Spleen (tissue), 11 donors: ENCODE measurements around the gene CIDEB. TPM values are rescaled to one million over a fixed set of nuclear protein-coding genes. Genes with fewer than 3 reads are reported as not detected.

Source experiments
- DNase-seq: peaks from one replicate; pipeline ENCODE4 v3.0.0-alpha.2; 2020
- H3K27ac ChIP-seq, 8 donors: fragments of 200-600 bp; sonication (generic) in 7 of 8; 1 replicate in 4 of 8; 2 replicates in 4 of 8; pipeline versions ENCODE4 v1.5.0 to v1.8.0; 2016 to 2021; ENCODE audit warnings: inconsistent platforms in 4 of 8, mild to moderate bottlenecking in 4 of 8, moderate library complexity in 1 of 8
- H3K27me3 ChIP-seq, 7 donors: fragments of 200-600 bp; sonication (generic) in 6 of 7; replicated peaks in 1 of 7; 1 replicate in 4 of 7; 2 replicates in 3 of 7; pipeline versions ENCODE4 v1.5.0 to v1.8.0; 2016 to 2021; ENCODE audit warnings: inconsistent platforms in 3 of 7, mild to moderate bottlenecking in 1 of 7
- H3K36me3 ChIP-seq, 6 donors: fragments of 200-600 bp; sonication (generic) in 5 of 6; 1 replicate in 4 of 6; 2 replicates in 2 of 6; pipeline versions ENCODE4 v1.5.0 to v1.8.0; 2016 to 2021; ENCODE audit warnings: inconsistent platforms in 2 of 6
- H3K4me1 ChIP-seq, 6 donors: fragments of 200-600 bp; sonication (generic) in 5 of 6; 1 replicate in 3 of 6; 2 replicates in 3 of 6; pipeline versions ENCODE4 v1.5.0 to v1.8.0; 2016 to 2021; ENCODE audit warnings: inconsistent platforms in 3 of 6
- H3K4me3 ChIP-seq, 8 donors: fragments of 200-600 bp; sonication (generic) in 7 of 8; 1 replicate in 4 of 8; 2 replicates in 4 of 8; pipeline versions ENCODE4 v1.5.0 to v1.8.0; 2016 to 2021; ENCODE audit warnings: inconsistent platforms in 4 of 8, mild to moderate bottlenecking in 4 of 8, moderate library complexity in 2 of 8
- H3K9me3 ChIP-seq, 8 donors: fragments of 200-600 bp; sonication (generic) in 7 of 8; 1 replicate in 4 of 8; 2 replicates in 4 of 8; pipeline versions ENCODE4 v1.5.0 to v1.8.0; 2016 to 2021; ENCODE audit warnings: inconsistent platforms in 4 of 8
- CTCF ChIP-seq, 11 experiments: fragments of 200-600 bp in 7 of 11; fragments of 450-650 bp in 4 of 11; sonication (generic) in 4 of 11; IDR thresholded peaks in 8 of 11; conservative IDR thresholded peaks in 3 of 11; 1 replicate in 7 of 11; 2 replicates in 4 of 11; pipeline versions ENCODE4 v1.4.0 to v1.8.0; 2016 to 2021; ENCODE audit warnings: antibody characterized with exemption in 11 of 11, inconsistent platforms in 4 of 11, mild to moderate bottlenecking in 1 of 11
- POLR2A ChIP-seq, 3 donors: fragments of 450-650 bp; IDR thresholded peaks; one replicate each; pipeline ENCODE4 v1.5.1; 2017; ENCODE audit warnings: antibody characterized with exemption in 3 of 3, mild to moderate bottlenecking in 1 of 3
- POLR2AphosphoS5 ChIP-seq, 3 donors: sonication (generic); formaldehyde crosslinking; IDR thresholded peaks; one replicate each; pipeline ENCODE4 v1.5.1; 2017; ENCODE audit warnings: antibody characterized with exemption in 3 of 3
- WGBS, 5 donors: extraction: QIAGEN DNeasy Blood & Tissue Kit in 3 of 5; methylation state at CpG; one replicate each; pipeline versions ENCODE4 v1.1.5 to v1.1.7; 2013 to 2018; 5-methylcytosine and 5-hydroxymethylcytosine counted together
- intact Hi-C: fragments of 100-400 bp; cut with DNase I; formaldehyde crosslinking; loops from one replicate; pipeline ENCODE4 v1.15.0; 2023; ENCODE audit warnings: low total_unique reads
- polyA plus RNA-seq, 3 donors: library from polyadenylated mRNA; stranded (reverse); fragments of 200-250 nt; gene quantifications; one replicate each; pipeline ENCODE4 v1.2.1, GENCODE V29; 2013
- total RNA-seq, 7 donors: library from RNA; depleted of rRNA in 3 of 7; stranded (reverse); fragments of >200 nt in 3 of 7; fragmentation: NEBNext Ultra II Directional in 4 of 7; extraction: Animal tissue kit (Norgen Biotek cat#: 25700) in 4 of 7; gene quantifications; one replicate each; pipeline versions ENCODE4 v1.1.0 to v1.2.1, GENCODE V29; 2016 to 2021
- donor health status: healthy with polysubstance abuse.
- donor health status: DM: no; HTN: no; CAD: no; lungs with moderate emphysema.
- donor health status: DM: no; HTN: no; CAD: no.
- donor health status: Bipolar disorder and iron deficiency.
- donor health status: healthy.
- donor health status: DM: no; HTN: no; CAD: no.
- donor health status: DM: yes; HTN: yes; CAD: no.

CIDEB gene
- total and polyA plus RNA-seq, 10 donors: 31.0 to 145 (median 81.6) TPM

GRCh38 chr14:24339284-24340151 lies 31.7 kb upstream of the CIDEB start, which contains the start of gene RIPK3:
Gene RIPK3, minus strand, starts transcription at chr14:24339991. Its CDS starts 165 bp downstream, at chr14:24339826.
- DNase-seq: peak; percentile 95
- peak within 1 kb of the TSS; percentile 67 to 93 (median 80) for H3K27ac ChIP-seq
- no peaks in the 10 kb centered on the region for H3K9me3 ChIP-seq
- H3K4me3 ChIP-seq: peak within 1 kb of the TSS; percentile 41 to 83 (median 52)
- peaks cover 0 to 34% (median 8%) of the 10 kb centered on the region in 6 donors for H3K36me3 ChIP-seq
- peaks cover 0 to 10% (median 7%) of the 10 kb centered on the region in 7 donors for H3K27me3 ChIP-seq
- intact Hi-C loops: loop anchor here (5.0 kb wide), 1 partner anchor 93 kb away; no protein-coding TSS in a partner anchor
- peak; percentile 45 to 63 (median 47) for TF ChIP-seq POLR2AphosphoS5 (IDR thresholded peaks at IDR 0.05)
- TF ChIP-seq CTCF (IDR thresholded peaks at IDR 0.05 in 8 of 11, conservative IDR thresholded peaks at IDR 0.05 in 3 of 11): no peak
- 3 to 7% (median 5%) methylated on average over 41 to 51 of the region's 51 CpGs for WGBS, 5 donors
- H3K4me1 ChIP-seq: peaks cover 28 to 60% (median 44%) of the 10 kb centered on the region in 6 donors

GRCh38 chr14:24338843-24339242 lies 31.1 kb upstream of the CIDEB start:
- intact Hi-C loops: loop anchor here (5.0 kb wide), 1 partner anchor 93 kb away; no protein-coding TSS in a partner anchor
- H3K4me1 ChIP-seq: peaks cover 35 to 67% (median 51%) of the 10 kb centered on the region in 6 donors
- peak overlapping the region; percentile 41 to 83 (median 52) for H3K4me3 ChIP-seq
- 46 to 97% (median 80%) methylated on average over 3 to 14 of the region's 14 CpGs for WGBS, 5 donors
- TF ChIP-seq POLR2A (IDR thresholded peaks at IDR 0.05): no peak
- no peak for TF ChIP-seq POLR2AphosphoS5 (IDR thresholded peaks at IDR 0.05)
- no peak for TF ChIP-seq CTCF (IDR thresholded peaks at IDR 0.05 in 8 of 11, conservative IDR thresholded peaks at IDR 0.05 in 3 of 11)
- no peak for DNase-seq
- H3K27ac ChIP-seq: peak overlapping the region in 3 of 8 donors; percentile 89 to 93 (median 90)
- H3K36me3 ChIP-seq: peaks cover 0 to 34% (median 8%) of the 10 kb centered on the region in 6 donors
- no peaks in the 10 kb centered on the region for H3K9me3 ChIP-seq
- H3K27me3 ChIP-seq: peaks cover 0 to 17% (median 10%) of the 10 kb centered on the region in 7 donors

GRCh38 chr14:24337824-24338175 lies 30.0 kb upstream of the CIDEB start:
- Histone ChIP-seq H3K27ac (no peak overlapping the region), H3K4me1 (peaks cover 45 to 78% (median 62%) of the 10 kb centered on the region in 6 donors), H3K36me3 (peaks cover 0 to 34% (median 8%) of the 10 kb centered on the region in 6 donors), H3K4me3 (no peak overlapping the region), H3K27me3 (peaks cover 0 to 27% (median 10%) of the 10 kb centered on the region in 7 donors), H3K9me3 (no peaks in the 10 kb centered on the region)
- TF ChIP-seq POLR2A (IDR thresholded peaks at IDR 0.05): no peak
- intact Hi-C loops: loop anchor here (5.0 kb wide), 1 partner anchor 95 kb away; no protein-coding TSS in a partner anchor
- DNase-seq: no peak
- 95 to 98% (median 96%) methylated on average over 8 of the region's 8 CpGs for WGBS, 5 donors

- no peak for DNase-seq
- 93 to 98% (median 96%) methylated on average over 7 of the region's 7 CpGs for WGBS, 5 donors
- intact Hi-C loops: loop anchor here (5.0 kb wide), 1 partner anchor 95 kb away; no protein-coding TSS in a partner anchor
Measured at GRCh38 chr14:24337144-24337823, 29.5 kb upstream of the CIDEB start.

More at GRCh38 chr14:24337144-24337823, 29.5 kb upstream of the CIDEB start:
- H3K4me3 ChIP-seq: no peak overlapping the region
- peaks cover 0 to 32% (median 10%) of the 10 kb centered on the region in 7 donors for H3K27me3 ChIP-seq
- H3K27ac ChIP-seq: no peak overlapping the region
- no peaks in the 10 kb centered on the region for H3K9me3 ChIP-seq
- TF ChIP-seq CTCF (IDR thresholded peaks at IDR 0.05 in 8 of 11, conservative IDR thresholded peaks at IDR 0.05 in 3 of 11): no peak
- no peak for TF ChIP-seq POLR2AphosphoS5 (IDR thresholded peaks at IDR 0.05)
- TF ChIP-seq POLR2A (IDR thresholded peaks at IDR 0.05): no peak
- H3K36me3 ChIP-seq: peaks cover 0 to 34% (median 8%) of the 10 kb centered on the region in 6 donors
- H3K4me1 ChIP-seq: peaks cover 50 to 83% (median 67%) of the 10 kb centered on the region in 6 donors
